ENCODE data around the gene ALS2.
"Not testable (repeated sequence)": the region's sequence is repeated elsewhere in the genome, so short reads cannot be mapped to it uniquely, and the experiment has no call there.

ALS2 gene

DNA sequence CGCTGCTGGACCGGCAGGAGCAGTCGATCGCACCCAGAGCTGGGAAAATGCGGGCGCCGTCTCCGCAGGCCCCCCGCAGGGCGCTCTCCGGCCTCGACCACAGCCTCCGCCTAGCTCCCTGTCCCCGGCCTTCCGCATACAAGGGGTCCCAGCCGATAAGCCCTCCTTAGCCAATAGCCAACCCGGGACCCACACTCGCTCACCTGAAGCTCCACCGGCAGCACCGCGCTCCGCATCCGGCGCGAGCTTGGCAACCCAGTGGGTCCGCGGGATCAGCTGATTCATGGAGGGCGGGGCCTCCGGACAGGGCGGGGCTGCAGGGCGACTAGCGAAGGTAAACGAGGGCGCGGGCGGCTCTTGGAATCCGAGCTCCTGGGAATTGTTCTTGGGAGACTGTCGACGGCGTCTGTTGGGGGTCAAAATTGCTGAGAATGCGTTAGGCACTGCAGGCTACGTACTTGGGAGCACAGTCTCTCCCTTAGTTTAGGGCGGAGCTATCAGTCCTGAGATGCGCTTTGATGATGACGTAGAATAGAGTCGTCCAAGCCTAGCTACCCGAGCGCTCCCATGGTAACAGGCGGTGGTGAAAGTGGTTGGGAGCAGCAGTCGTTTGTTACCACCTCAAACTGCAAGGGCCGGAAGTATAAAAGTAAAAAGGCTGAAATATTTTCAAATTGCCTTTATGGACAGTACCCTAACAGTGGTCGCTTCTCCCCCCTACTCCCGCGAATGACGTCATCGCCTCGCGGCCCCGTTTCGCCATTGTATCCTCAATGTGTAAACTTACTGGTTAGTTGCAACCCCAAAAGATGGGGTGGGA lies at the start of gene ALS2:
Gene ALS2, minus strand, starts transcription at position 260 of the 820 bp plus-strand sequence. CDS start 12,048 bp downstream, outside the sequence.
- peak; percentile 84 to 98 (median 94) for DNase-seq

GRCh38 chr2:201828220-201828619 lies 47.5 kb upstream of the ALS2 start:
- DNase-seq: no peak

- no peak for DNase-seq
These were observed 46.9 kb upstream of the ALS2 start for GRCh38 chr2:201827621-201828020.

- no peak for DNase-seq
These were observed 43.5 kb upstream of the ALS2 start for GRCh38 chr2:201824212-201824611.

DNA sequence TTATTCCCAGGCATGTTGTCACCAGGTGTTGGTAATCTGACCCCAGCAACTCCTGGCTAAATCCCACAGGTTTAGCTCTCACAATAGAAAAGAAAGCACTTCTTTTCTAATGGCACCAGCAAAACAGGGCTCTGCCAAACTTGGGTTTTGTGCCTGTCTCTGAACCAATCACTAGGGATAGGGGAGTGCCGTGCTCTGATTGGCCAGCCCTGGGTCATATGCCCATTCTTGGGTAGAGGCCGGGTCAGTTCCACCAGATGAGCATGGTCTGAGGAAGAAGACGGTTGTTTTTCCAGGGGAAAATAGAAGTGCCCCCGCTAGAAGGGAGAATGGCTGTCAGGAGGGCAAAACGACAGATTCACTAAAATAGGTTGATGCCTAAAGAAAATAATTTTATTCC lies 40.3 kb upstream of the ALS2 start:
- no peak for DNase-seq

- DNase-seq: no peak
These were observed 39.8 kb upstream of the ALS2 start for GRCh38 chr2:201820383-201821007.

DNA sequence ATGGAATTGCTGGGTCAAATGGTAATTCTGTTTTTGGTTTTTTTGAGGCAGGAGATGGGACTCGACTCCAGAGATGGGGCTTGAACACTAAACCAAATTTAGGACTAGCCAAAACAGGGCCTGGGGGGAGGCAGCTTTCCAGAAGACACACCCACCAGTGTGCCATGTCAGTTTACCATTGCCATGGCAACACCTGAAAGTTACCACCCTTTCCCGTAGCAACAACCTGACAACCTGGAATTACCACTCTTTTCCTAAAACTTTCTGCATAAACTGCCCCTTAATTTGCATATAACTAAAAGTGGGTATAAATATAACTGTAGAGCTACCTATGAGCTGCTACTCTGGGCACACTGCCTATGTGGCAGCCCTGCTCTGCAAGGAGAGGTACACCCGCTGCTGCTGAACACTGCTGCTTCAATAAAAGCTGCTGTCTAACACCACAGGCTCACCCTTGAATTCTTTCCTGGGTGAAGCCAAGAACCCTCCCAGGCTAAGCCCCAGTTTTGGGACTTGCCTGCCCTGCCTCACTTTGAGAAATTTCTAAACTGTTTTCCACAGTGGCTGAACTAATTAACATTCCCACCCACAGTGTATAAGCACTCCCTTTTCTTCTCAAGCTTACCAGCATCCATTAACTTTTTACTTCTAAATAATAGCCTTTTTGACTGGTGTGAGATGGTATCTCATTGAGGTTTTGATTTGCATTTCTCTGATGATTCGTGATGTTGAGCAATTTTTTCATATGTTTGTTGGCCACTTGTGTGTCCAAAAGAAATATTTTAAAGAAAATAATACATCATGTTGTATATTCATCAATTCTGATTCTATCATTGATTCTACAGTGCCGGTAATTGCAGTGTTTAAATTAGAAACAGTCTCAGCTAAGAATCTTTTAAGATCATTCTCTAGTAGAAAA lies 36.2 kb upstream of the ALS2 start:
- no peak for DNase-seq

DNA sequence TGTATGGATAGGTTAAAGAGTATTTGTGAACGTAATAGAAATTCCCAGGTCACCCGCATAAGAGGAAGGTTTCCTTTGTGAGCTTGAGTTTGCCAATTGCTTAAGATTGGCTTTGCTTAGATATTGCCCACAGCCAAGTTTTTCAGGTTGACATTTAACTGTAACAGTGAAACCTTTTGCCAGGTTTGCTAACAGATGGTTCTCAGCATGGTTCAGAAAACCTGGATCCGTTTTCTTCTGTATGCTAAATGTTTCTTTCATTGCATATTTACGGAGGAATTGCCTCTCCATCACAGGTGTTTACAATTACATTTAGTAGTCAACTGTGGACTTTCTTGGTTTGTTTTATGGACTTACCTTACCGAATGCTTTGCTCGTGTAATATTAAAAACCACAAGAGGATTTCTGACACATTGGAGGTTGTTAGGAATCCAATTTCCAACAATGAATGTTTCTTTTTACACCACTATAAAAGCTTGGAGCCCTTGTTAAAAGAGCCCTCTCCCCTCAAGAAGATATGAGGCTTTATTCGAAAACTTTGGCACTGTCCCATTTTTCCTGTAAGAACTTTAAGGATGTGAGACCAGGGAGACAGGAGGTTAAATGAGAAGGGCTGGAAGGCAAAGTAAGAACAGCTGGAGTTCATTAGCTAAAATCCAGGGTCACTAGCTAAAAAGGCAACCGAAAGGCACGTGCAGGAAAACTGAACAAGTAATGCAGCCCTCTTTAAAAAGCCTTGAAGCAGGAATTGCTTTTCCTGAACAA lies 33.4 kb upstream of the ALS2 start:
- no peak for DNase-seq

- DNase-seq: not testable (repeated sequence)
These were observed 29.9 kb upstream of the ALS2 start for GRCh38 chr2:201810604-201811003.

DNA sequence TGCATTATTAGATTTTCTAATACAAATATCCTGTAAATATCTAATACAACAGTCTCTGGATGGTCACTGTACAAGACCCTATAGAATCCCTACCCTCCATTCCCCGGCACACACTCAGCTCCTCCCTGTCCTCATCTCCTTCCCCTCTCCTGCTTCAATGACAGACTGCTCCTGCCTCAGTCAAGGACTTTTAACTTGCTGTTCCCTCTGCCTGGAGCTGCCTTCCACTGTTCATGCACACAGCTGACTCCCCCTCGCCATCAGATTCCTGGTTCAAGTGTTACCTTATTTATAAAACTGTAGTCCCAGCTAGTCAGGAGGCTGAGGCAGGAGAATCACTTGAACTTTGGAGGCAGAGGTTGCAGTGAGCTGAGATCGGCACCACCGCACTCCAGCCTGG lies 28.9 kb upstream of the ALS2 start:
- DNase-seq: no peak

- DNase-seq: no peak
These were observed 27.3 kb upstream of the ALS2 start for GRCh38 chr2:201808027-201808426.

DNA sequence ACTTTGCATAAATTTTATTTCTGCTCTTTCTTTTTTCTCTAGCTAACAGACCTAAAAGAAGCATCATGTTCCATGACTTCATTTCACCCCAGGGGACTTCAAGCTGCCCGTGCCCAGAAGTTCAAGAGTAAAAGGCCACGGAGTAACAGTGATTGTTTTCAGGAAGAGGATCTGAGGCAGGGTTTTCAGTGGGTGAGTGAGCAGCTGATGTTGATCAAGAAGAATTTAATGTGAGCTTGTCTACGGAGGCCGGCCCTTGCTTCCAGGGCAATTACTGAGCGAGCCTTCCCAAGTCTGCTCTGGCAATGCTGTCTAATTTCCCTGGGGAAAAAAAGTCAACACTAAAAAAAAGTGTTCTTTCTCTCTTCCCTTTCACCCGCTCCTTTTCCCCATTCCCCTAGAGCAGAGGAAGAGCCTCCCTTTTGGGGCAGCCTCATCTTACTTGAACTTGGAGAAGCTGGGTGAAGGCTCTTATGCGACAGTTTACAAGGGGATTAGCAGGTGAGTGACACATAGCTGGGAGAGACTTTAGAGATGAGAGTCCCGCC lies 26.8 kb upstream of the ALS2 start:
- no peak for DNase-seq

DNA sequence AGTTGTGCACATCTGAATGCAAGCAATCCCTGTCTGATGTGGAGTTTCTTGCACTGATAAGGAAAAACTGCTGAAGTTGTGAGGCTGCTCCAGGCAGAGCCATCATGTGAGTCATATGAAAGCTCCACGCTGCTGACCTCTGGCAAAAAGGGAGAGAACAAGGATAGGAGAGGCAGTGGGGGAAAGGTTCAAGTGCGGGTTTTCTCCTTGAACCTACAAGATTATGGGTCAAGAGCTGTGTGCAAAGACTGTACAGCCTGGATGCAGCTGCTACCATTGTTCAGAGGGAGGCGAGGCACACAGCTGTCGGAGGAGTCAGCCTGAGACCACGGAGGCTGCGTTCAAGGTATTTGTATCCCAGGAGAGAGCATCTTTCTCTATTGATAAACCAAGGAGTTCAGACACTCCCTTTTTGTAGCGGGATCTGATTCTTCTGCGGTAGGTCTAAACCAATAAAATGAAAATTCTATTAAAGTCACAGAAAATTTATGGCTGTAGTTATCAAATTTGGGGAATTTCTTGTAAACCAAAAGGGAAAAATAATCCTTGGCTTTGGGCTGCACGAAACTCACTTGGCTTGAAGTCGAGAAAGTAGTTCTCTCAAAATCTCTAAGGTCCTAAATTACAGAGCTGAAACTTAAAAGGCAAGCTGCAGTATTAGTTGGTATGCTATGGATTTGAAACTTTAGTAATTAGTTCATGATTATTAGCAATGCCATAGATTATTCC lies 25.9 kb upstream of the ALS2 start, which contains the start of gene CDK15:
Gene CDK15, plus strand, starts transcription at position 96 of the 729 bp plus-strand sequence. Its CDS starts 128 bp downstream, at position 224.
- no peak for DNase-seq

GRCh38 chr2:201798914-201799285 lies 18.2 kb upstream of the ALS2 start:
- not testable (repeated sequence) for DNase-seq

- no peak for DNase-seq
These were observed 17.6 kb upstream of the ALS2 start for GRCh38 chr2:201798252-201798913.

DNA sequence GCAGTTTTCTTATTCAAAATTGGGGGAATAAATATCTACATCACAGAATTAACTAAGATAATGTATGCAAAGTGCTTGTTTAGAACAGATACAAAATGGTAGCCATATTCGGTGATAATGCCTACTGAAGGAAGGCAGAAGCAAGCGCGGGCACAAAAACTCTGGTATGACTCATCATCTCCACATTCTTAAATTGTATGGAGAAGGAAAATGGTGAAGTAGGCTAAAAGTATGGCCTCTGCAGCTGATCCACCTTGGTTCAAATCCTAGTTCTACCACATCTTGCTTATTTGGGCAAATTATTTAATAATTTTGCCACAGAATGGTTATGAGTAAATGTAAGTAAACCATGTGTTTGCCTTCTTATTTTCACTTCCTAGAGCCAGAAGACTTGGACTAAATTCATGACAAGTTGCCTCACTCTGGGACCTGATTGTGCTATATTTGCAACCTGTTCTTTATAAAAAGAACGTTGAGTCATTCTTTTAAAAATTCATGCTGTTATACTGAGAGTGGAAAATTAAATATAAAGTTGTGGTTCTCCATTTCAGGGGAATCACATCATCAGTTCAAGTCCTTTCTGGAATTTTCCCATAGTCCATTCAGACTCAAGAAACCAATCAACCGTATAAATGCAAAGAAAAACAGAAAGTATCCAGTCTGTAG lies 16.6 kb upstream of the ALS2 start:
- no peak for DNase-seq

DNA sequence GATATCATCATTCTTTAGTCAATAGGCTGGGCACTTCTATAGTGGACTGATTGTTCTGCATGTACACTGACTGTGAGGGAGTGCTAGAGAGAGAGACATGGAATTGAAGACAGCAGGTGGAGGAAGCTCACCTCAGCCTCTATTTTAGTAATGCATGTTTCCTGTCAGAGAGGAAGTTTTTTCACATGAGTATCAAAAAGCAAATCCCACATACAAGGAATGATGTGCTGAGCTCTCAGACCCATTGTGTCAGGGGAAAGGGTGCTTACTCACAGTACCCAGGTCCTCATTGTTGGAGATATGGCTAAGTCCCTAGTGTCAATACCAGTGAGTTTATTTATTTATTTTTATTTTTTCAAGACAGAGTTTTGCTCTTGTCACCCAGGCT lies 15.7 kb upstream of the ALS2 start:
- DNase-seq: no peak

- DNase-seq: no peak
These were observed 15.1 kb upstream of the ALS2 start for GRCh38 chr2:201795607-201796477.

GRCh38 chr2:201794294-201794693 lies 13.6 kb upstream of the ALS2 start:
- no peak for DNase-seq

Data from stimulated activated naive CD4-positive, alpha-beta T cell (primary cell).